ENCODE measurements around the gene TMEM168. TPM values are rescaled to one million over a fixed set of nuclear protein-coding genes. Genes with fewer than 3 reads are reported as not detected.

TMEM168 gene
- total RNA-seq, 6 experiments from 2014 or later: 5.8 to 9.1 (median 7.3) TPM

DNA sequence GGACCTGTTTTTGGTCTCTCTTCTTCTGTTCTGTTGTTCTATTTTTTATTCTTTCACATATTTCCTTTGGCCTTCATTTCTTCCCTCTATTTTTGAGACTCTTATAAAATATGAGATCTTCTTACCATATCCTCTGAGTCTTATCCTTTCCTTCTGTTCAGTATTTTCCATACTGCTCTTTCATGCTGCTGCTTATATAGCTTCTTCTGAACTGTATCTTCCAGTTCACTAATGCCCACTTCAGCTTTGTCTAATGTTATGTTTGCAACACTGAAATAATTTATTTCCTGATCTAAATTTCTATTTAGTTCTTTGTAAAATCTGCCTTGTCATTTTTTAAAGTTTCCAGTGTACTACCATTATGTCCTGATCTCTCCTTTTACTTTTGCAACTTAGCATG is 12.8 kb downstream of the TMEM168 start:
- H3K36me3 ChIP-seq: no peaks in the 10 kb centered on the region

GRCh38 chr7:112771166-112771565 is 19.0 kb downstream of the TMEM168 start:
- TF ChIP-seq, protein P1, sequence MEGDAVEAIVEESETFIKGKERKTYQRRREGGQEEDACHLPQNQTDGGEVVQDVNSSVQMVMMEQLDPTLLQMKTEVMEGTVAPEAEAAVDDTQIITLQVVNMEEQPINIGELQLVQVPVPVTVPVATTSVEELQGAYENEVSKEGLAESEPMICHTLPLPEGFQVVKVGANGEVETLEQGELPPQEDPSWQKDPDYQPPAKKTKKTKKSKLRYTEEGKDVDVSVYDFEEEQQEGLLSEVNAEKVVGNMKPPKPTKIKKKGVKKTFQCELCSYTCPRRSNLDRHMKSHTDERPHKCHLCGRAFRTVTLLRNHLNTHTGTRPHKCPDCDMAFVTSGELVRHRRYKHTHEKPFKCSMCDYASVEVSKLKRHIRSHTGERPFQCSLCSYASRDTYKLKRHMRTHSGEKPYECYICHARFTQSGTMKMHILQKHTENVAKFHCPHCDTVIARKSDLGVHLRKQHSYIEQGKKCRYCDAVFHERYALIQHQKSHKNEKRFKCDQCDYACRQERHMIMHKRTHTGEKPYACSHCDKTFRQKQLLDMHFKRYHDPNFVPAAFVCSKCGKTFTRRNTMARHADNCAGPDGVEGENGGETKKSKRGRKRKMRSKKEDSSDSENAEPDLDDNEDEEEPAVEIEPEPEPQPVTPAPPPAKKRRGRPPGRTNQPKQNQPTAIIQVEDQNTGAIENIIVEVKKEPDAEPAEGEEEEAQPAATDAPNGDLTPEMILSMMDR (IDR thresholded peaks at IDR 0.05): no peak
- no peak for TF ChIP-seq POLR2A (IDR thresholded peaks at IDR 0.05)
- WGBS (ENCODE audit: insufficient coverage, low coverage, low lambda C conversion rate, missing lambda C conversion rate): 72% methylated on average over 1 of the region's 1 CpG

More for the DNA sequence above, 12.8 kb downstream of the TMEM168 start:
- no peak for DNase-seq
- Histone ChIP-seq H3K27me3 (no peaks in the 10 kb centered on the region), H3K4me3 (no peak overlapping the region), H3K27ac (no peak overlapping the region), H3K4me1 (no peaks in the 10 kb centered on the region), H3K9me3 (no peaks in the 10 kb centered on the region)
- intact Hi-C loops (cut with DNase I): no loop called here
- no peak for TF ChIP-seq POLR2A (IDR thresholded peaks at IDR 0.05)
- TF ChIP-seq, protein P1 (IDR thresholded peaks at IDR 0.05): no peak
- ATAC-seq: no peak

DNA sequence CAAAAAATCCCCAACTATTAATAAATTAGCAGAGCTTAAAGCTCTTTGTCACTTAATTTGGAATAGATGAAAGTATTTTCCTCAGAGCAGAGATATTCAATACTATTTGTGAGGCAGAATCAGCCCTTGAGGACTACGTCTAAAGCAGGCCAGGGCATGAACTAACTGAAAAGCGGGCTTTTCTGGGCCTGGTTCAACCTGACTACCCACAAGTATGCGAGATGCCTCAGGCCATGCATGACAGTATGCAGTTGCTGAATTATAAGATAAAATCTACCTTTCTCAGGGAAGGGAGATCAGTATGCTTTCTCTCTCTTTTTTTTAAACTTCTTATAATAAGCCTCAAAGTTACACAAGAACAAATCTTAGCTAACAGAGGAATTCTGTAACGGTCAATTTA is 20.1 kb downstream of the TMEM168 start:
- Histone ChIP-seq H3K27ac (no peak overlapping the region), H3K27me3 (no peaks in the 10 kb centered on the region), H3K4me1 (no peaks in the 10 kb centered on the region), H3K4me3 (no peak overlapping the region), H3K36me3 (no peaks in the 10 kb centered on the region), H3K9me3 (no peaks in the 10 kb centered on the region)
- whole genome bisulfite sequencing (ENCODE audit: insufficient coverage, low coverage, low lambda C conversion rate, missing lambda C conversion rate): 91% methylated on average over 4 of the region's 4 CpGs
- intact Hi-C loops (cut with DNase I): no loop called here
- ATAC-seq (no peak), DNase-seq (no peak)
- TF ChIP-seq, protein P1 (IDR thresholded peaks at IDR 0.05): no peak
- no peak for TF ChIP-seq POLR2A (IDR thresholded peaks at IDR 0.05)

More at GRCh38 chr7:112771166-112771565, 19.0 kb downstream of the TMEM168 start:
- no peak for DNase-seq
- no peak for ATAC-seq
- Histone ChIP-seq H3K27ac (no peak overlapping the region), H3K9me3 (no peaks in the 10 kb centered on the region), H3K4me3 (no peak overlapping the region), H3K4me1 (no peaks in the 10 kb centered on the region), H3K27me3 (no peaks in the 10 kb centered on the region), H3K36me3 (no peaks in the 10 kb centered on the region)
- intact Hi-C loops (cut with DNase I): no loop called here

GRCh38 chr7:112765105-112765504 is 25.1 kb downstream of the TMEM168 start:
- H3K4me3 ChIP-seq: no peak overlapping the region
- TF ChIP-seq, protein P1 (IDR thresholded peaks at IDR 0.05): no peak
- no peak for TF ChIP-seq POLR2A (IDR thresholded peaks at IDR 0.05)
- H3K27me3 ChIP-seq: no peaks in the 10 kb centered on the region
- intact Hi-C loops (cut with DNase I): no loop called here
- H3K36me3 ChIP-seq: peaks cover 0 to 2% (median 0%) of the 10 kb centered on the region in 4 donors
- H3K4me1 ChIP-seq: no peaks in the 10 kb centered on the region
- WGBS (ENCODE audit: insufficient coverage, low coverage, low lambda C conversion rate, missing lambda C conversion rate): 100% methylated on average over 1 of the region's 1 CpG
- DNase-seq: no peak
- no peak for ATAC-seq
- no peak overlapping the region for H3K27ac ChIP-seq
- no peaks in the 10 kb centered on the region for H3K9me3 ChIP-seq

GRCh38 chr7:112763996-112764395 is 26.2 kb downstream of the TMEM168 start:
- intact Hi-C loops (cut with DNase I): no loop called here
- H3K4me3 ChIP-seq: no peak overlapping the region
- no peak for DNase-seq
- H3K36me3 ChIP-seq: peaks cover 0 to 2% (median 0%) of the 10 kb centered on the region in 4 donors
- H3K9me3 ChIP-seq: no peaks in the 10 kb centered on the region
- H3K27me3 ChIP-seq: no peaks in the 10 kb centered on the region
- no peaks in the 10 kb centered on the region for H3K4me1 ChIP-seq
- ATAC-seq: no peak
- TF ChIP-seq, protein P1 (IDR thresholded peaks at IDR 0.05): no peak
- TF ChIP-seq POLR2A (IDR thresholded peaks at IDR 0.05): no peak
- H3K27ac ChIP-seq: no peak overlapping the region

All from right lobe of liver (tissue), 6 donors.